GM10266 (cell line): ENCODE measurements around the gene LCN15.

Experiments
- DNase-seq: peaks from one replicate; pipeline ENCODE4 v3.0.0; 2012; ENCODE audit errors: extremely low spot score
- CTCF ChIP-seq: IDR thresholded peaks from 2 replicates; pipeline ENCODE4 v1.5.1; 2012; ENCODE audit warnings: mild to moderate bottlenecking, low read depth; ENCODE audit not compliant: control insufficient read depth, insufficient read depth; ENCODE audit errors: missing control alignments

LCN15 gene

GRCh38 chr9:136724772-136725171, 39.5 kb downstream of the LCN15 start:
- no peak for DNase-seq
- no peak for TF ChIP-seq CTCF

- DNase-seq, result no peak
- no peak for TF ChIP-seq CTCF
These were observed 40.3 kb downstream of the LCN15 start for GRCh38 chr9:136723989-136724388.

GRCh38 chr9:136723362-136723976, 40.8 kb downstream of the LCN15 start:
- DNase-seq, result no peak

GRCh38 chr9:136722969-136723356, 41.4 kb downstream of the LCN15 start:
- no peak for TF ChIP-seq CTCF
- DNase-seq, result no peak

More at GRCh38 chr9:136723362-136723976, 40.8 kb downstream of the LCN15 start:
- TF ChIP-seq CTCF, result no peak

GRCh38 chr9:136722093-136722968, 42.0 kb downstream of the LCN15 start:
- no peak for TF ChIP-seq CTCF
- DNase-seq, result no peak

GRCh38 chr9:136721339-136722092, 42.8 kb downstream of the LCN15 start:
- no peak for DNase-seq
- no peak for TF ChIP-seq CTCF
